ENCODE data around the gene GRN. TPM values are rescaled to one million over a fixed set of nuclear protein-coding genes. Genes with fewer than 3 reads are reported as not detected.

The GRN gene
- total and polyA plus RNA-seq, 2 of the 13 experiments (the other 11 are each of a cell fraction or from before 2014, with no cell fraction given) = 86.6 to 143 TPM

- Histone ChIP-seq H3K4me3 (replicated peaks in 1 of 3; ENCODE audit: insufficient read depth in 1 of 3, low read depth in 2 of 3, low read length in 3 of 3) (peak overlapping the region; percentile 58 to 83 (median 61); a peak in 5 of 6 replicates), H2AFZ (ENCODE audit: low read length) (peak overlapping the region; percentile 13), H4K20me1 (ENCODE audit: insufficient read depth, low read length) (no peaks in the 10 kb centered on the region), H3K79me2 (ENCODE audit: insufficient read depth, low read length) (no peaks in the 10 kb centered on the region), H3K27me3 (ENCODE audit: control insufficient read depth in 1 of 2, insufficient read depth in 2 of 2, low read length in 2 of 2) (peaks cover 11 to 48% of the 10 kb centered on the region in 2 experiments), H3K4me1 (ENCODE audit: insufficient read depth, low read length) (peaks cover 38% of the 10 kb centered on the region), H3K4me2 (ENCODE audit: low read depth, low read length) (peak overlapping the region; percentile 96), H3K9me3 (ENCODE audit: low read length) (no peaks in the 10 kb centered on the region), H3K9ac (ENCODE audit: insufficient read depth, low read depth, low read length) (no peak overlapping the region), H3K36me3 (replicated peaks in 1 of 2; ENCODE audit: control insufficient read depth in 1 of 2, insufficient read depth in 2 of 2, low read length in 2 of 2) (no peaks in the 10 kb centered on the region), H3K27ac (ENCODE audit: extremely low read length, insufficient read depth, low read length) (no peak overlapping the region)
- BruUV-seq (replicated peaks) = no TSS peak
- 0 out of 2 replicates have a peak, but pooled peaks have one; percentile 6 for TF ChIP-seq ZNF788 (CRISPR knock-in tag; IDR thresholded peaks at IDR 0.05; ENCODE audit: borderline replicate concordance)
- 0 out of 2 replicates have a peak, but pooled peaks have one; percentile 9 for TF ChIP-seq ZFX (CRISPR knock-in tag; IDR thresholded peaks at IDR 0.05; ENCODE audit: low read depth)
- TF ChIP-seq FOXO4 (CRISPR knock-in tag; conservative IDR thresholded peaks at IDR 0.05) = 0 out of 2 replicates have a peak, but pooled peaks have one; percentile 42
- 0 out of 2 replicates have a peak, but pooled peaks have one; percentile 8 for TF ChIP-seq THAP7 (CRISPR knock-in tag; IDR thresholded peaks at IDR 0.05)
- TF ChIP-seq ZNF414 (CRISPR knock-in tag; IDR thresholded peaks at IDR 0.05) = 0 out of 2 replicates have a peak, but pooled peaks have one; percentile 53
- 0 out of 2 replicates have a peak, but pooled peaks have one; percentile 2 for TF ChIP-seq HIC2 (CRISPR knock-in tag; IDR thresholded peaks at IDR 0.05; ENCODE audit: low read depth)
- no peak for TF ChIP-seq CHD4 (IDR thresholded peaks at IDR 0.05; ENCODE audit: borderline replicate concordance, low read length)
- TF ChIP-seq ZNF253 (CRISPR knock-in tag; IDR thresholded peaks at IDR 0.05; ENCODE audit: borderline replicate concordance) = no peak
- no peak for TF ChIP-seq ZBTB26 (CRISPR knock-in tag; IDR thresholded peaks at IDR 0.05; ENCODE audit: borderline replicate concordance)
- no peak for TF ChIP-seq PREB (CRISPR knock-in tag; IDR thresholded peaks at IDR 0.05)
- TF ChIP-seq ZNF296 (CRISPR knock-in tag; conservative IDR thresholded peaks at IDR 0.05) = no peak
- TF ChIP-seq SPEN (CRISPR knock-in tag; IDR thresholded peaks at IDR 0.05; ENCODE audit: low read depth) = no peak
- in situ Hi-C loops (cut with HindIII; ENCODE audit: extremely low pct_ligation_motif_present, low pct_unique_long_range_greater_than_20kb) (no loop called here), intact Hi-C loops (cut with micrococcal nuclease; ENCODE audit: unreplicated experiment) (no loop called here)
- ChIA-PET CTCF (ENCODE audit: low intra/inter-chr PET ratio, low total read pairs) (no interaction called here), POLR2A (interaction anchor here (0.5 to 1.6 kb wide), 2 partner anchors 14 to 811 kb away, joined by 3 to 6 read pairs; no protein-coding TSS in a partner anchor)
- ATAC-seq (no peak), FAIRE-seq (peak; percentile 12), DNase-seq (ENCODE audit: low spot score) (no peak)
- WGBS (ENCODE audit: low lambda C conversion rate) = 82% methylated on average over 2 of the region's 10 CpGs
These were observed 41.1 kb downstream of the GRN start for GRCh38 chr17:44386182-44386525.
